GM19395 (cell line): ENCODE data around the gene RASA3.

Experiments used
- ATAC-seq: cut with Tn5 transposase; IDR thresholded peaks from one replicate; pipeline ENCODE4 v1.9.1; 2021; ENCODE audit warnings: mild to moderate bottlenecking, moderate library complexity; ENCODE audit not compliant: unreplicated experiment

The RASA3 gene

DNA sequence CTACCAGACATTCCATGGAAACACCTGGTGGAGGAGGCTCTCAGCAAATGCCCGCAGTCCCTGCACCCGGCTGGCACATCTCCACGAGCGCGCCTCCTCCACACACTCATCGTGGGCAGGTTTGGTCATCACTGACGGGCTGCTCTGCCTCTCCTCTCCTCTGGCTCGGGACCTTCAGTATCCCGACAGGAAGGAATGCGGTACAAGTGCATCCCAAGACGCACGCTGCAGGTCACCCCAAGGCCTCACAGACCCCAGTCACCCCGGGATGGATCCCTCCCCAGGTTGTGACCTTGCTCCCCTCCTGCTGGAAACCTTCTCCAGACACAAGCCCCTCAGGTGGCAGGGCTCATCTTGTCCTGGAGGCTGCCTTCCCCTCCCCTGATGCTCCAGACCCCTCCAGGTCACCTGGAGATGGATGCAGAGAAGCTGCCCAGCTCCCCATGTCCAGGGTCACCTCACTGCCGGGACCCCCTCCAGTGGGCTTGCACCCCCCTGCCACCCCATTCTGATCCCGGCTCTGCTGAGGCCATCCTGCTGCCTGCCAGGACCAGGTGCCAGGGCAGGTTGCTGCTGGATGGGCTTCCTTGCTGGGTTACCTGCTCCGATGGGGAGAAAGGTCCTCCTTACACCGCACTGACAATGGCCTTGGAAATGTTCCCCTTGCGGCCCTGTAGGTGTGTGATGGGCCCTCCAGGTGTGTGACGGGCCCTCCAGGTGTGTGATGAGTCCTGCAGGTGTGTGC, 188.4 kb downstream of the RASA3 start:
- no peak for ATAC-seq

DNA sequence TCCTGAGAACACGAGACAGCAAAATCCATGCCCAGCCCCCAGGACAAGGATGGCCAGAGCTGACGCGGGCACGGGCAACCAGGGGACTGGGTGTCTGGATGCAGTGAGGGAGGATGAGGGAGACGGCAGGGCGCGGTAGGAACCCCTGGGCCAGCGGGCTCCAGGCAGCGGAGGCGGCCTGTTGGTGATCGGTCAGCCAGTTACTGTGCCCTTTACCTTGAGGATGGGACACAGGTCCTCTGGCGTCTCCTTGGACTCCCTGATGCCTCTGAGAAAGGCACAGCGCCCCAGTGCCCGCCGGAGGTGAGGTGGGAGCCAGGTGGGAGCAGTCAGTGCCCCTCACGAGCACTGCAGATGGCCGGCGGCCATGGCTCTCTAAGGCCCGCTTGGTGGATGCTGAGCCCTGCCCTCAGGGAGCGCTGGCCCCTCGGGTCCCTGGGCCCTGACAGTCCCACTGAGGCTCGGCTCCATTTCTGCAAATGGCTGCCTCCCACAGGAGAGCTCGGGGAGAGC, 189.8 kb downstream of the RASA3 start:
- no peak for ATAC-seq

DNA sequence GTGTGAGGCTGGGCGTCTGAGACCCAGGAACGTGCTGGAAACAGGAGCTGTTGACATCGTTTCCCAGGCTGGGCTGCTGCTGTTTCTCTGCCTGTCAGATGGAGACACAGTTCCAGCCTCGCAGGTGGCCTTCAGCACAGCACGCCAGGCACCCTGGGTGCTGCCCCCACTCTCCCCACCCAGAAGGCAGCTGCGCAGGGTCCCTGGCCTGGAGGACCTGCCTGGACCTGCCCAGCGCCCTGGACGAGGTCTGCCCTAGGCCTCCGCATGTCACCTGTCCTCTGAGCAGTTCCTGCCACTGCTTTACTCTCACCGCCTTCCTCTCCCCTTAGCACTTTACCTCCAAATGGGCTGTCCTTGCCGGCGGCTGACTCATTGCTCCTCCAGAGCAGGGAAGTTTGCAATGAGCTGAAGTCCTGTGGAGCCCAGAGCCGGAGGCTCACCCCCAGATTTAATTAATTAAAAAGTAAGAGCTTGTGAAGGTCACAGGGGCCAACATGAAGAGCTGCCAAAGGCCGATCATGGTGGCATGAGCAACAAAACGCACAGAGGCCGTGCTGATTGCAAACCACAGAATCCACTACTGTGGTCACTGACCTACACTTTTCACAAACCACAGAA, 190.7 kb downstream of the RASA3 start:
- ATAC-seq: no peak

DNA sequence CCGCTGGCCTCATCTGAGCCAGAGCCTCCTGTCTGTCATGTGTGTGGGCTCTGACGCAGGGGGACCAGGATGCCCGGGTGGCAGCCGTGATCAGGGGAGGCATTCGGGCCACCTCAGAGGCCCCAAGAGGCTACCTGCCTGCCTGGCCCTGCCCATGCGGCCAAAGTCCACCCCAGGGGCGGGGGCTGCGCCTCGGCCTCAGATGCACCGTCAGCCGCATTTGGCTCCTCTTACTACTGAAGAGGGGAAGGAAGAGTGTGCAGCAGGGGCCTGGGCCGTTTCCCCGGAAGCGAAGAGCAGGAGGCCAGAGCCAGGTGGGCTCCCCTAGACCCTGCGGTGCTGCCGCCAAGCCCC, 192.5 kb downstream of the RASA3 start:
- no peak for ATAC-seq

DNA sequence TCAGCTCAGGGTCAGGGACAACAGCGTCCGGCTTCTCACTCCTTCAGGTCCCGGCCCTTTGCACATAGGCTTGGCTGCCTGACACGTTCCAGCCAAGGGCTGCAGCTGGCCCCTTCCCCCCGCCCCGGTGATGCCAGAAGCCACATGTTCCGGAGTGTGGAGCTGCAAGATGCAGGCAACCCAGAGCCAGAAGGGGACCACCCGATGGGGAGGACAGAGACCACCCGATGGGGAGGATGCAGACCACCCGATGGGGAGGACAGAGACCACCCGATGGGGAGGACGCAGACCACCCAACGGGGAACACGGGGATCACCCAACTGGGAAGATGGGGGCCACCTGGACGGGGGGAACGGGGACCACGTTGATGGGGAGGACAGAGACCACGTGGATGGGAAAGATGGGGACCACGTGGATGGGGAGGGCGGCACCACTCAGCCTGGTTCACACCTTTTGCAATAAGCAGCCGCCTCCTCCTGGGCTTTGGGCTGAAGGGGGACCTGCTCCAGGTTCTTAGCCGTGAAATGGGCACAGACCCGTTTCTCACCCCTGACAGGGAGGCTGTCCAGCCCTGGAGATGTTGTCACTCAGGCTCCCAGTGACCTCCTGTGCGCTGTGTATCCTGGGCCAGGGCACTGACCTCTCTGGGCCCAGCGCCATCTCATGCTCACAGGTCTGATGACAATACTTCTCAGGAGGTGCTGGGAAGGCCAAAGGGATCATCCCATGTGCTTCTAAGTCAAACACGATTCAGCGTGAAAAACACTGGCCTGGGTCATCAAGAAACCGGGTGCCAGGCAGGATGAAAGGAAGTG, 193.1 kb downstream of the RASA3 start:
- no peak for ATAC-seq

DNA sequence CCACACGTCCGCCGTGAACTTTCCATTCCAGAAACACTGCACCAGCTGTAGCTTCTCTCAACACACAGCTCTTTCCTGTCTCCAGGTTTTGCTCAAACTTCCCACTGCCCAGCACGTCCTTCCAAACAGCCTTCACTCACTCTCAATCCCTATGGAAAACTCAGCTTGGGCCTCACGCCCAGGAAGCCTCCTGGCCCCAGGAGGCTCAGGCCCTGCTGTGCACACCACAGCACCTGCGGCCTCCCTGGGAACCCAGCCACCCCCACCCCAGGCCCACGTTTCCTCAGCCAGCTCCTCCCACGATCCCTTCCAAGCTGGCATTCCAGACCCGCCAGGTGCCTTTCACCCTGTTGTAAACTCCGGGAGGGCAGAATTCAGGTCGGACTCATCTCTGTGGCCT, 193.7 kb downstream of the RASA3 start:
- ATAC-seq: no peak

DNA sequence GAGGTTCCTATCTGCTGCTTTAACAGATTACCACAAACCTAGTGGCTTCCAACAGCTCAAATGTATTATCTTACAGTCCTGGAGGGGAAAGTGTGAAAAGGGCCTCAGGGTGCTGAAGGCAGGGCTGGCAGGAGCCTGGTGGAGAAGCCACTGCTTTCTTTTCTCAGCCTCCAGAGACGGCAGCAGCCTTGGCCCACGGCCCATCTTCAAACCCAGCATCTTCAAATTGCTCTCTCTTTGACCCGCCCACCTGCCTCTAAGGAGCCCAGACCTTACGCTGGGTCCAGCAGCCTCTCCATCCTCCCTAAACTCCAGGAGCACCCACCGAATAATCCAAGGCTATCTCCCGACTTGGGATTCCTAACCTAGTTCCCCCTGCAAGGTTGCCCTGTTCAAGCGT, 194.2 kb downstream of the RASA3 start:
- no peak for ATAC-seq

DNA sequence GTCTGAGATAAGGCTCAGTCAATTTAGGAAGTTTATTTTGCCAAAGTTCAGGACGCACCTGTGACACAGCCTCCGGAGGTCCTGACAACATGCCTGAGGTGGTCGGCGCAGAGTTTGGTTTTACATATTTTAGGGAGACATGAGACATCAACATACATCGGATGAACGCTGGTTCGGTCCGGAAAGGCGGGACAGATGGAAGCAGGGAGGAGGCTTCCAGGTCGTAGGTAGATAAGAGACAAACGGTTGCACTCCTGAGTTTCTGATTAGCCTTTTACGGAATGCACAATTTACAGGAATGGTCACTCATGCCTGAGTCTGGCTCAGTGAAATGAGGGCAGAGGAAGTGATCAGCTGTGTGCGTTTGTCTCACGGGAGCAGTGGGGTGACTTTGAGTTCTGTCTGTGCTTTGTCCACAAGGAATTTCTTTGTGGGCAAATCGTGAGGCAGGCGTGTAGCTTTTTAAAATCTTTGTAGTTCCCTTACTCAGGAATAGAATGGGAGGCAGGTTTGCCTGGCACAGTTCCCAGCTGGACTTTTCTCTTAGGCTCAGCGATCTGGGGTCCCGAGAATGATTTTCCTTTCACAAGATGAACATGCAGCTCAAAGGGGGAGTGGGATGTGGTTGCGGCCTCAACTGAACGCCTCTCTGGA, 194.8 kb downstream of the RASA3 start:
- no peak for ATAC-seq

DNA sequence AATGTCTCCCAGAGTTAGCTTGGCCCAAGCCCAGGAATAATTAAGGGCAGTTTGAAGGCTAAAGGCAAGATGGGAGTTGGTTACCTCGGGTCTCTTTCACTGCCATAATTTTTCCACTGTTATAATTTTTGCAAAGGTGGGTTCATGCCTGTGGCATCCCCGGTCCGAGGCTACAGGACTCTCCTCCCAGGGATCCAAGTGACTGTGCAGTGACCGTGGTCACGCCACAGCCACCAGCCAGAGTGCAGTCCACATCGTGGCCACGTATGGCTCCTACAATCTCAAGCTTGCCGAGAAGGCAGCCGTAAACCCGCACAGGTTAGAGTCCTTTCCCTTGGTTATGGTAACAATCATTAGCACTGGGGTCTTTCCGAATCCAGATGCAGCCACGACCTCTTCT, 195.3 kb downstream of the RASA3 start:
- no peak for ATAC-seq

DNA sequence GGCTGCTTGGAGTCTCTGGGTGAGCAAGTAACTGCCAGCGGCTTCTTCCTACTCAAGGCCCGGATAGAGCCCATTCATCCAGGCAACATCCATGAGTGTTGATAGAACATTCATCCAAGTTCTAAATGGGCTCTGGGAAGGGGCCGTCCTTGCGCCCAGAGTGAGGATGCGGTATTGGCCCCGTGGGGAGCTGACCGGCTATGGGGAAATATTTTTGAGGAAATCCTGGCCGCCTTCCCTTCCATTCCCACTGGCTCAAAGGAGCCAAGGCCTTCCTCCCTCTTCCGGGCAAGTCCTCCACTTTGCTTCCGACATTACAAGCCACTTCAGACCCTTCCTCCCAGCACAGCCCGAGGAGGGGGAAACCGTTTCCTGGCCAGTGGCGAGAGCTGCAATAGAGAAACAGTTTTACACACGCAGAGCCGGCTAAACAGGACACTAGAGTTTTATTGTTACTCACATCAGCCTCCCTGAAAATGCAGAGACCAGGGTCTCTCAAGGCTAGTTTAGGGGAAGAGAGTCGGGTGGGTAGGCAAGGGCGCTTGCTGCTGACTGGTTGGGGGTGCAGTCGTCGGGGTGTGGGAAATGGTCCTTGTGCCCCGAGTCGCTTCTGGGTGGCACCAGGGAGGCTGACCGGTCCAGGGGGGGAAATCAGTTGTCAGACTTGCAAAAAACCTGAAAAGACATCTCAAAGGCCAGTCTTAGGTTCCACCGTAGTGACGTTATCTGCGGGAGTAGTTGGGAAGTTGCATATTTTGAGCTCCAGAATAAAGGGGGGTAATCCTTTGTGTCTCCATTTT, 196.1 kb downstream of the RASA3 start:
- ATAC-seq: no peak

DNA sequence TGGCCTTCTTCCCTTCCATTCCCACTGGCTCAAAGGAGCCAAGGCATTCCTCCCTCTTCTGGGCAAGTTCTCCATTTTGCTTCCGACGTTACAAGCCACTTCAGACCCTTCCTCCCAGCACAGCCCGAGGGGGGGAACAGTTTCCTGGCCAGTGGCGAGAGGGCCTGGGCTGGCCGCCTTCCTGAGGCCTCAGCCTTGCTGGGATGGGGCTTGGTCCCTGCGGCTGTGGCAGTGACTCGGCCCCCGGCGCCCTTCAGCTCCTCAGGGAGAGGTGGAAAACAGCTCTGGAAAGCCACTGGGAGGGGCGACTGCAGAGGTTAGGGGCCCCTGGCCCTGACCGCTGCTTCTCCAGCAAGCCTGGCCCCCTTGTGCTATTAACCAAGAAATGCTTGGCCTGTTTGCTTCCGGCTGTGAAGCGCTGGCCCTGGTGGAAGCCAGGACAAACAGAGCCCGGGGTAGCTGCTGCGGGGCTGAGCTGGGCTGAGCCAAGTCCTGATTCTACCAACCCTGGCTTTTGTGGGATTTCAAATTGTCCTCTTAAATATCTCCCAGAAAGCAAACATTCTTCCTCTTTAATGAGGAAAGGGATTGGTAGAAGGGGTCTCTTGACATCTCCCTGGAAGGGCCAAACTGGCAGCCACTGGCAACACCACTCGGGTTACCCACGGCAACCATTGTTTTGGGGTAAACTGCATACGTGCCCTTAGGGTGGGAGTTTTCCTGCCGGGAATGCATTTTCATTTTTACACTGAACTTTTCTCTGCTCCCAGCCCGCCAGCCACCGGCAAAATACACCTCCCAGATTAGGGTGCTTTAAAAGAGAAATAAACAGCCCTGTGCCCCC, 197.2 kb downstream of the RASA3 start:
- no peak for ATAC-seq

DNA sequence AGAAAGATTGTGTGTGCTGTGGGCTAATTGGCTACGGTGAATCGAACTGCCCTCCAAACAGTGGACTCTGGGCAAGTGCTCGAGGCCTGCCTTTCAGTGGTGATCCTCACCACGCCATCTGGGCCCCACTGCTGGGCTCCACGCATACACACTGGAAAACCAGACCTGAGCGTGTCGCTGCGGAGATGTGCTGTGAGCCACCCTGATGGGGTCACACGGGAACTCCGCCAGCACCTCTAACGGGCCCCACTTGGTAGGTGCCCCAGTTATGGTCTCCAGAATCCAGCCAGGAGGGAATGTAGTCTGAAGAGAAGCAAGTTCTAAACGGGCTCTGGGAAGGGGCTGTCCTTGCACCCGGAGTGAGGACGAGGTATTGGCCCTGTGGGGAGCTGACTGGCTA, 197.8 kb downstream of the RASA3 start:
- ATAC-seq: no peak

DNA sequence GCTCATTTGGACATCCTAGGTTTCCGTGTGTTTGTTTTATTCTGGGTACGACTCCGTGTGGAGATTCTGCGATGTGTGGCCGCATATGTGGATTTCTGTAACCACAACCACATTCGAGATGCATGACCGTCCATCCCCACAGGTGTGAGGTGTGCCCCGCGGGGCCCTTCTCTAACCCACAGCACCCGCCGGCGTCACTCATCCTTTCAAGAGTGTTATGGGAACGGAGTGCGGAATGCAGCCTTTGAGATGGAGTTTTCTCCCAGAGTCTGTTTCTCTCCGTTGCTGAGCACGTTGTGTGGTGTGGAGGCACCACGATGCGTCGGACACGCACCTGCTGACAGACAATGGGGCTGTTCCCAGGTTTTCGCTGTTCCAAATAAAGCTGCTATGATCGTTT, 198.5 kb downstream of the RASA3 start:
- no peak for ATAC-seq

DNA sequence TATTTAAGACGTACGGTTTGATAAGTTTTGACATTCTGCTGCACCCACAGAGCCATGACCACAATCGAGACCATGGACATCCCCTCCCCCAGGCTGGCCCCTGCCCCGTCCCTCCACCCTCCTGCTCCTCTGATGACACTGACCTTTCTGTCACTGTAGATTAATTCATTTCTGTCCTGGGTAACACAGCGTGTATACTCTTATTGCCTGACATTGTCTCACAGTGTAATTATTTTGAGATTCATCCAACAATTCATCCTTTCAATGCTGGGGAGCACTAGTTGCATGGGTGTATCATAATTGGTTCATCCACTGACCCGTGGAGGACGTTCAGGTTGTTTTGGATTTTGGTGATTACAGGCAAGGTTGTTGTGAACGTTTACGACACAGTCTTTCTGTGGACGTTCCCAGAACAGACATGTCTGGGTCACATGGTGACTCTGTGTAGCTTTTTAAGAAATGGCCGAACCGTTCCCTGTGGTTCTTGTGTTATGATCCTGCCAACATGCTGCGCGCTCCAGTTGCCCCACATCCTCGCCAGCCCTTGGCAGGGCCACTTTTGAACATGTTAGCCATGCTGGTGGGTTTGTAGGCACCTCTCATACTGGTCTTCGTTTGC, 200.5 kb downstream of the RASA3 start:
- no peak for ATAC-seq

DNA sequence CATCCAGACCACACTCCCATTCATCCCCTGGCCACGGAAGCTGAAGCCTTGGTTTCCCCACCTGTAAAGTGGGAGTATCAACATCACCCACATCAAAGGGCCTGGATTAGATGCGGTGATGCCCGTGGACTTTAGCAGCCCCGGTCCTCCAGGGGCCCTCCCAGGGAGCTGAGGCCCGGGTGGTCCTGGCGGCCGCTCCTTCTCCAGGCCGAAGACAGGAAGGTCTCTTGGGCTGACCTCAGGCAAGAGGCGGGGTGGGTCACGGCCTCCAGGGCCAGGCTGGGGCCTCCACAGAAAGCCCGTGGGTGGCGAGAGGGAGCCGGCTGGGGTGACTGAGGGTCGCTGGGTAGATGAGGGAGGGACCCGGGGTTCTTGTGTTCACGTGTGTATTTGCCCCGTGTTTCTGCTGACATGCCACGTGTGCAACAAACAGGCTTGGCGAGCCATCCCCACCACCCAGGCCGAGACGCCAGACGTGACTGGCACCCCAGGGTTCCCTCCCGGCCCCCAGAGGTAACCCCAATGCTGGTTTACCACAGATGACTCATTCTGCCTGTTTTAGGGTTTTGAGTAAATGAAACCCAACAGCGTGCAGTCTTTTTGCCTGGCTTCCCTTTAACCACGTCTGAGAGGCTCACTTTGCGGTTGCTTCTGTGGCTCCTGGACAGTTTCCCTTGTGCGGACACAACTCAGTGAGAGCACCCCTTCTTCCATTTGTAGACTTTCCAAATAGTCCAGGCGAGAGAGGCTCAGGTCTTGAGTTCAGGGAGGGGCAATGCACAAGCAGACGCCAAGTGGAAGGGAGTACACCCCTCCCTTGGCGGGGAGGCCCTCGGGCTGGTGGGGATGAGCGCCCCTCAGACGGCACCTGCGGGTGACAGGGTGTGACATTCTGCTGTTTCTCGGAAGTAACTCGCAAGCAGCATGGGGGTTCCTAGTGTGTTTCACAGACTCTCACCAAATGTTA, 201.5 kb downstream of the RASA3 start:
- no peak for ATAC-seq

DNA sequence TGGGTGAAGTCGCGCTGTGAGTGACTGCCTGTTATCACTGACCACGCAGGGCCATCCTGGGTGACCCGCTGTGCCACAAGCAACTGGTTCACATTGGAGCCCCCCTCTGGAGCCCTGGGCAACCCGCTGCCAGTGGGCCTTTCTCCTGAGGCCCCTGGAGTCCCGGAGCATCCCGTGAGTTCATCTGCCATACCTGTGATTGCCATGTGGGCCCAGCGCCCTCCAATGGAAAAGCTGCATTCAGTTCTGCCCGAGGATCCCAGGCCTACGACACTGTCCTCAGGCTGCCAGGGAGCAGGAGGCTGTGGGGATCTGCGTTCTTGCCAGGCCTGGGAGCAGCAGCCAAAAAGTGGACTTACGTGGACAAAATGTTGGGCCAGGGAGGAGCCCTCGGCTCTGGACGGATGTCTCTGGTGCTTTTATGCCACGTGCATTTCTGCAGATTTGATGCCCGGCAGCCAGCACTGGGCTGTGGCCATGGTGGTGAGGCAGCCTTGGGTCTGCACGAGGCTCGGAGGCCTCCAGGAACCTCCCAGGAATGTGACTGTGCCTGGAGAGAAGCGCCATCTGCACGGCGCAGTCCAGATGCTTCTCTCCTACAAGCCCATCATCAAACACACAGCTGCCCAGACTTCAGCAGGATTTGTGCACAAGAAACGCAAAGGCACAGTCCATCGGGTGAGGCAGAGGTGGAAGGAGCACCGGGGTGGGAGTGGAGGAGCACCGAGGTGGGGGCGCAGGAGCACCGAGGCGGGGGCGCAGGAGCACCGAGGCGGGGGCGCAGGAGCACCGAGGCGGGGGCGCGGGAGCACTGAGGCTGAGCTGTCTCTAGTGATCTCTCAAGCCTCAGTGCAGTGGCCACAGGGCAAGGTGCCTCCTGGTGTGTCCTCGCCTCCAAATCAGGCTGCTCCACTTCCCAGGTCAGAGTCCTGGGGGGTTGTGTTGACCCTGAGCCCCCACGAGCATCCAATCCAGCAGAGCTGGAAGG, 202.5 kb downstream of the RASA3 start:
- no peak for ATAC-seq
